GM19025 (cell line): ENCODE data around the gene CUBN.
"Not testable (repeated sequence)": the region's sequence is repeated elsewhere in the genome, so short reads cannot be mapped to it uniquely, and the experiment has no call there.

Source experiments
- ATAC-seq: cut with Tn5 transposase; IDR thresholded peaks from one replicate; pipeline ENCODE4 v1.9.1; 2021; ENCODE audit warnings: mild to moderate bottlenecking, low read depth, moderate library complexity; ENCODE audit not compliant: unreplicated experiment

The CUBN gene

GRCh38 chr10:17022896-17023295 lies 106.7 kb downstream of the CUBN start:
- ATAC-seq, result no peak

GRCh38 chr10:17022466-17022825 lies 107.2 kb downstream of the CUBN start:
- no peak for ATAC-seq

- no peak for ATAC-seq
Observed at GRCh38 chr10:17021656-17022465, 107.8 kb downstream of the CUBN start.

- no peak for ATAC-seq
Observed at GRCh38 chr10:17019696-17020095, 109.9 kb downstream of the CUBN start.

- ATAC-seq, result not testable (repeated sequence)
Observed at GRCh38 chr10:17013131-17013983, 116.3 kb downstream of the CUBN start.

GRCh38 chr10:17012731-17013130 lies 116.9 kb downstream of the CUBN start:
- not testable (repeated sequence) for ATAC-seq

- ATAC-seq, result no peak
Observed at GRCh38 chr10:17010363-17011145, 119.1 kb downstream of the CUBN start.

GRCh38 chr10:17009212-17009700 lies 120.4 kb downstream of the CUBN start:
- no peak for ATAC-seq

GRCh38 chr10:17007418-17007770 lies 122.2 kb downstream of the CUBN start:
- ATAC-seq, result no peak

- ATAC-seq, result no peak
Observed at GRCh38 chr10:17006631-17007417, 122.8 kb downstream of the CUBN start.

GRCh38 chr10:17005621-17006566 lies 123.7 kb downstream of the CUBN start:
- ATAC-seq, result no peak

GRCh38 chr10:17004801-17005380 lies 124.7 kb downstream of the CUBN start:
- ATAC-seq, result no peak

GRCh38 chr10:17003651-17004286 lies 125.8 kb downstream of the CUBN start:
- no peak for ATAC-seq

GRCh38 chr10:17003151-17003550 lies 126.5 kb downstream of the CUBN start:
- ATAC-seq, result no peak

- peak; percentile 55 for ATAC-seq
Observed at GRCh38 chr10:17001961-17002749, 127.5 kb downstream of the CUBN start.

GRCh38 chr10:17001297-17001744 lies 128.3 kb downstream of the CUBN start:
- ATAC-seq, result no peak
